ENCODE results near the gene RNF150.

GRCh38 chr4:140839406-140839805, 293.9 kb downstream of the RNF150 start:
- TF ChIP-seq CTCF (IDR thresholded peaks at IDR 0.05) = no peak
- TF ChIP-seq POLR2A (IDR thresholded peaks at IDR 0.05) = no peak
- TF ChIP-seq POLR2AphosphoS5 (IDR thresholded peaks at IDR 0.05) = no peak

Measured in sigmoid colon (tissue), 4 donors.